HCT116 (cell line): ENCODE data around the gene PYY.

Experiments used
- CTCF ChIP-seq, 3 experiments: fragments of 200-600 bp in 1 of 3; sonication (generic) in 1 of 3; IDR thresholded peaks in 2 of 3; conservative IDR thresholded peaks in 1 of 3; 2 replicates each; pipeline ENCODE4 v1.5.1; 2012 to 2017; ENCODE audit warnings: low read depth in 2 of 3, low read length in 2 of 3, antibody characterized with exemption in 1 of 3, borderline replicate concordance in 1 of 3, control low read depth in 1 of 3, mild to moderate bottlenecking in 1 of 3, mixed read lengths in 1 of 3, mixed run types in 1 of 3, moderate library complexity in 1 of 3; ENCODE audit not compliant: insufficient read depth in 1 of 3
- EZH2 ChIP-seq: fragments of 200-600 bp; sonication (generic); IDR thresholded peaks from 2 replicates; pipeline ENCODE4 v1.6.1; 2017; ENCODE audit warnings: antibody characterized with exemption, mixed run types
- MAX ChIP-seq: IDR thresholded peaks from 2 replicates; pipeline ENCODE4 v1.6.1; 2012
- POLR2A ChIP-seq: IDR thresholded peaks from 2 replicates; pipeline ENCODE4 v1.7.0; 2011; ENCODE audit warnings: borderline replicate concordance; ENCODE audit not compliant: insufficient read depth, insufficient read length; ENCODE audit errors: extremely low read depth
- SP1 ChIP-seq: IDR thresholded peaks from 2 replicates; pipeline ENCODE4 v1.6.1; 2012; ENCODE audit warnings: low read depth
- SRF ChIP-seq: IDR thresholded peaks from 2 replicates; pipeline ENCODE4 v1.6.1; 2012; ENCODE audit warnings: low read depth
- YY1 ChIP-seq: IDR thresholded peaks from 2 replicates; pipeline ENCODE4 v1.6.1; 2011; ENCODE audit warnings: low read length, low read depth, moderate library complexity, mild to moderate bottlenecking; ENCODE audit not compliant: insufficient replicate concordance; ENCODE audit errors: extremely low read depth
- ZNF274 ChIP-seq: fragments of 200-500 bp; sonication (Bioruptor generic); IDR thresholded peaks from 2 replicates; pipeline ENCODE4 v1.6.1; 2014; ENCODE audit warnings: mild to moderate bottlenecking, low read depth, low read length, inconsistent platforms
- TF ChIP-seq, protein P1 (sequence below): IDR thresholded peaks from 2 replicates; pipeline ENCODE4 v1.6.1; 2012

DNA sequence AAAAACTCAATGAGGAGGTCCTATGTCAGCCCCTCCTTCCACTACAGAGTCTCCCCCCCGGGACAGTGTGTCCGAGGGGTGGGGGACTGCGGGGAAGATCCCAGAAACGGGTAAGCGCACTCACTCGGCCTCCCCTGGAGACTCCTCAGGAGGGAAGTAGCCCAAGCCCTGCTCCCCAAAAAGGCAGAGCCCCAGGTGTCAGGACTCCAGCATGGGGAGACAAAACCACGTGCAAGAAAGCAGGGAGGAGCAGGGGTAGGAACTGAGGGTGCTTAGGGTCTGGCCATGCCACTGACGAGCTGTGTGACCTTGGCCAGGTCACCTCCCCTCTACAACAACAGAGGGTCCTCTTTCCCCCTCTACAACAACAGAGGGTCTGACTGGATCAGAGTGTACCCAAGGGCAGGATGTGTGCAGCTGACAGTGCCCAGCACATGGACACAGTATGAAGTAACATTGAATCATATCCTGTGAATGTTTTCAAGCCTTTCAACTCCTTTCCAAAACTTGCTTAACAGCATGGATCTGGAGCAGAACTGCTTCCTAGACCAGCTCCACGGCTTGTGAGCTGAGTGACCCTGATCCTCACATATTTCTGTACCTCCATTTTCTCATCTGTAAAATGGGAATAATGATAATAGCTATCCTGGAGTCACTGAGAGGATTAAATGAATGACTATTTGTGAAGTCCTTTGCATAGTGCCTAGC is 48.6 kb upstream of the PYY start:
- TF ChIP-seq YY1 (no peak), POLR2A (no peak), SRF (no peak), CTCF (IDR thresholded peaks at IDR 0.05 in 2 of 3, conservative IDR thresholded peaks at IDR 0.05 in 1 of 3; ENCODE audit: borderline replicate concordance in 1 of 3, insufficient read depth in 1 of 3, low read depth in 2 of 3, low read length in 2 of 3) (no peak), EZH2 (no peak), MAX (peak; percentile 85), SP1 (no peak; the same call in 1 of the 2 replicates), ZNF274 (no peak)
- TF ChIP-seq, protein P1, sequence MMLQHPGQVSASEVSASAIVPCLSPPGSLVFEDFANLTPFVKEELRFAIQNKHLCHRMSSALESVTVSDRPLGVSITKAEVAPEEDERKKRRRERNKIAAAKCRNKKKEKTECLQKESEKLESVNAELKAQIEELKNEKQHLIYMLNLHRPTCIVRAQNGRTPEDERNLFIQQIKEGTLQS: no peak
